Measurements from ENCODE around the gene RAB11FIP5.
"Not testable (repeated sequence)": the region's sequence is repeated elsewhere in the genome, so short reads cannot be mapped to it uniquely, and the experiment has no call there.

Gene RAB11FIP5

DNA sequence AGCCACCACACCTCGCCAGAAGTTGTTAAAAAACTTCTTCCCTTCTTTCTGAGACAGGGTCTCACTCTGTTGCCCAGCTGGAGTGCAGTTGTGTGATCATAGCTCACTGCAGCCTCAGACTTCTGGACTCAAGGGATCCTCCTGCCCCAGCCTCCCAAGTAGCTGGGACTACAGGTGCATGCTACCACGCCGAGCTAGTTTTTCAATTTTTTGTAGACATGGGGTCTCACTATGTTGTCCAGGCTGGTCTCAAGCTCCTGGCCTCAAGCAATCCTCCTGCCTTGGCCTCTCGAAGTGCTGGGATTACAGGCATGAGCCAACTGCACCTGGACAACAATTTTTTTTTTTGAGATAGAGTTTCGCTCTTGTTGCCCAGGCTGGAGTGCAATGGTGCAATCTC, 47.7 kb downstream of the RAB11FIP5 start:
- DNase-seq: not testable (repeated sequence)

DNA sequence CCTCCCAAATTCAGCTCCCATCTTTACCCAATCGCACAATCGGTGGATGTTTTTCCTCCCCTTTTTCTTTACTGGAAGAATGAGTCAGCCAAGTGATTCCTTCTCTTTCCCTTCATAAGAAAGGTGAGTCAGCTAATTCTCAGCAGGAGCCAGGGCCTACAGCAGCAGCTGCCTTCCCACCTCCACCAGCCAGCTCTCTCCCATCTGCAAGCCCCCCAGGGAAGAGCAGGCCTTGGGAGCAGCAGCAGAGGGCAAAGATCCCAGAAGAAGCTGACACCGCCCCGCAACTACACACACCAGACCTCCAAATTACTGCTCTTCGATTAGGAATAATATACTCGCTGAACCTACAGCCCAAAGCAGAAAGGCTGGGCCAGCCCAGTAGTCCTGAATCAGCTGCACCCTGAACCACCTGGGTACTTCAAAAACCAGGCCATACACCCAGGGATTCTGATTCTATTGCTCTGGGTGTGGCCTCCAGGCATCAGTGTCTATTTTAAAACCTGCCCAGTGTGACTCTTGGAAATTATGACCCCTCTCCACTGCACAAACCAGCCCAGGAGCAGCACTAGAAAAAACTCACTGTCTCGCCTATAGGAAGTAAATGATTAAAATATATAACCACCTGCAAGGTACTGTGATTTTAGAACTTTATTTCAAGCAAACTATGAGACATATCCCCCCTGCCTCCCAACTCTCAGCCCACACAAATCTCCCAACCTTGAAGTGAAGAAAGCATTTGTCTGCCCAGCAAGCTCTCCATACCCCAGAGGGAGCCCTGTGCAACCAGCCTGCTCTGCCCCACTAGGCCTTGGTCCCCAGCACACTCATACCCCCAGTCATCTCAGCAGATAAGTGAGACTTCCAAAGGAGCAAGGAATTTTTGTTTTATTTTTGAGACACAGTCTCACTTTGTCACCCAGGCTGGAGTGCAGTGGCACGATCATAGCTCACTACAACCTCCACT, 48.6 kb downstream of the RAB11FIP5 start:
- no peak for DNase-seq

DNA sequence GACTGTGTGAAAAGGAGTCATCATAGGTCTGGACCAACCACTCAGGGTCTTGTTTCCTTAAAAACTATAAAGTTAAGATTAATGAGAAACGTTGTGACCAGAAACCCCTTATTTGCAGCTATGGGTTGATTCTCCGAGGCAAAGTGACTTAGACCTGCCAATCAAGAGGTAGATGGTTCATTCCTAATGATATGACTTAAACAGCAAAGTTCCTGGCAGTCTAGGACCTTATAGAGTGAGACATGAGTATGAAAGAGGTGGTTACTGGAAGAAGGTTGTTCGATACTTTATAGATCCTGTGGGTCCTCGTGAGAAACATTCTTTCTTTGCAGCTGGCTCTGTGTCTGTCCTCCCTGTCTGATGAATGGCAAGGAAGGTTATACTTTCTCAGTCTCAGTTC, 49.3 kb downstream of the RAB11FIP5 start:
- no peak for DNase-seq

GRCh38 chr2:73059106-73059505, 53.6 kb downstream of the RAB11FIP5 start:
- DNase-seq: no peak

DNA sequence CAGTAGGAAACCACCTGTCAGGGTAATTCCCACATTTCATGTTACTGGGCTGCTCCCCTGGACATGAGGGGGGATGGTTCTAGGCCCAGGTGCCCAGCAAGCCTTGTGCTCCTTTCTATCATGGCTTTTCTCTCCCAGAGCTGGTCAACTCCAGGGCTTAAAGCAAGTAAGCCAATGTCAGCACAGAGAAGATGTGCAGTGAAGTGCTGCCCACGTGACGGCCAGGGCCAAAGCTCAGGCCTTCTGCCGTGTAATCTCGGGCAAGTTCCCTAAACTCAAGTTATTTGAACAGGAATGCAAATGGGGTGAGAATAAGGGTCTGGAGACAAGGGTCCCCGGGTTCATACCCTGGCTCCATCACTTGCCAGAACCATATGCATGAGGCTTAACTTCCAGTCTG, 57.8 kb downstream of the RAB11FIP5 start:
- no peak for DNase-seq

DNA sequence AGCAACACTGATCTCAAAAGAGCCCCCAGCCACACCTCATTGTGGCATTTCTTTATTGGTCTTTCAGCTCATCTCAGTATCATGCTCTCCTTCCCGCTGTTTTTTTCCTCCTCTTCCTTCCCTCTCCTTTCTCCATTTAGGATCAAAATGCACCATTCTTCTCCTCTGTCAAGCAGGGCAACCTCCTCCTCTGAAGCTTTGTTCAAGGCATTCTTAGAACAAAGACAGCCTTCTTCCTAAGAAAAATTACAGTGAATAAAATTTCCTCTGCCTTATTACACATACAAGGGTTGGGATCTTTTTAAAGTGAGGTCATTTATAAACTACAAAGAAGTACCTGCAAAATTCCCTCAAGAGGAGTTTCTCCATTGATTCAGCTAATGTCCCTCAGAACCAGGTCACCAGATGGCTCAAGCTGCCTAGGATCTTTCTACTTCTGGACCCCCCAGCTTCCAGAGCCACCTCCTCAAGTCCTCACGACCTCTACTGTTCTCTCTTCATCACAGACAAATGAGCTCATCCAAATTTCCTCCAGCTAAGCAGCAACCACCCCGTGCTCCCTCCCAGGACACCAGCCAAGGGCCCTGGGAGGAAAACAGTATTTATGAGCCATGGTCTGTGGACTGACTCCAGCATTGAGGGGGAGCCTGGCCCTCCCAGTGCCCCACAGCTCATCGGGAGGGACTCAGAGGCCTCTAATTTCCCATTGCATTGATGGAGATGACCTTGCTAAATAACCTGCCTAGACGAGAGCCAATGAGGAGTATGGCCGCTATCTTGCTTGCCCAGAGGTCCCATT, 59.2 kb downstream of the RAB11FIP5 start:
- DNase-seq: no peak

DNA sequence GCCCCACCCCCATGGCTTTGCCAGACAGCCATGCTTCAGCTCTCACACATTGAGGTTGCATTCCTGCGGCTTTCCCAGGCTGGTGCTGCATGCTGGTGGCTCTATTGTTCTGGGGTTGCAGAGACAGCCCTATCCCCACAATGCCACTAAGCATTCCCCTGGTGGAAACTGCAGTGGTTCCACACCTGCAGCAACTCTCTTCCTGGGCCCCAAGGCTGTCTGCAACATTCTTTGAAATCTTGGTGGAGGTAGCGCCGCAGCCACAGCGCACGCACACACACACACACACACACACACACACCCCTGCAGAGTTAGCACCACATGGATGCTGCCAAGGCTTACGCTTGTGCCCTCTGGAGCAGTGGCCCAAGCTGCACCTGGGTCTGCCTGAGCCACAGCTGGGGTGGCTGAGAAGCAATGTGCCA, 62.6 kb downstream of the RAB11FIP5 start:
- DNase-seq: no peak

DNA sequence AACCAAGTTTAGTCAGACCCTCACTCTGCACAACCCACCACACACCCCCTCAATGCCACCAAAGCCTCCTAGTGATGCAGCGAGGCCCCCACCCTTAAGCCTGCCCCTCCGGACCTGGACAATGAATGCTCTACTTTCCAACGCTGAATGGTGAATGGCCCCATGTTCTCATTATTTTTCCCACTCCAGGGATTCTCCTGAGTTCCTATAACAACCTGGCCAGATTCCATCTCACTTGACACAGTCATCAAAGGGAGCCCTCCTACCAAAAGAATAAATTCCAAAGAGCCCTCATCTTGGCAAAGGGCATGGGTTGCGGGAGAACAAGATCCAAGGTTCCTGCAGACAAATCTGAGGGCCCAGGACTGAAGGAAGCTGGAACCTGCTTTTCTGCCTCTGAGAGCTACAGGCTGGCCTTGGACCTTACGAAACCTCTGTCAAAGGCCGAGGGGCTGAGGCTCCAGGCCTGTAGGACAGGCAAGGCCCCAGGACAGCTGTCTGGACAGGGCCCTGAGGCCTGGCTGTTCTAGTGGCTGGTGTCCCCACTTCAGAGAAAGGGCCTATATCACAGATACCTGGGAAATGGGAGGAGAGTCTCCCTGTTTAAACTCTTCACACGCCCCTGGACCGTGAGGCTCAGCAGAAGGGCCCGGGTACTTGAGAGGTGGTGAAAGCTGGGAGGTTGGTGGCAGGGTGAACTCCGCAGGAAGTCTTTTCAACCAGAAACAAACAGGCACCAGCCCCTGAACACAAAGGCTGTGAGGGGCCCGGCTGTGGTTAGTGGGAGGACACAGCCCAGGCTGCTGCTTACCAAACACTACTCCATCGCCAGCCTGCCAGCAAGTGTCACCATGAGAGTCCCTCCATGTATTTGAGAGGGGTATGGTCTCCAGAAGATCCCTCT, 68.6 kb downstream of the RAB11FIP5 start:
- no peak for DNase-seq

GRCh38 chr2:73043276-73043675, 69.5 kb downstream of the RAB11FIP5 start:
- no peak for DNase-seq

- DNase-seq: no peak
Observed at GRCh38 chr2:73037947-73038585, 74.7 kb downstream of the RAB11FIP5 start.

- no peak for DNase-seq
Observed at GRCh38 chr2:73036766-73037165, 76.0 kb downstream of the RAB11FIP5 start.

- no peak for DNase-seq
Observed at GRCh38 chr2:73035899-73036711, 76.6 kb downstream of the RAB11FIP5 start.

DNA sequence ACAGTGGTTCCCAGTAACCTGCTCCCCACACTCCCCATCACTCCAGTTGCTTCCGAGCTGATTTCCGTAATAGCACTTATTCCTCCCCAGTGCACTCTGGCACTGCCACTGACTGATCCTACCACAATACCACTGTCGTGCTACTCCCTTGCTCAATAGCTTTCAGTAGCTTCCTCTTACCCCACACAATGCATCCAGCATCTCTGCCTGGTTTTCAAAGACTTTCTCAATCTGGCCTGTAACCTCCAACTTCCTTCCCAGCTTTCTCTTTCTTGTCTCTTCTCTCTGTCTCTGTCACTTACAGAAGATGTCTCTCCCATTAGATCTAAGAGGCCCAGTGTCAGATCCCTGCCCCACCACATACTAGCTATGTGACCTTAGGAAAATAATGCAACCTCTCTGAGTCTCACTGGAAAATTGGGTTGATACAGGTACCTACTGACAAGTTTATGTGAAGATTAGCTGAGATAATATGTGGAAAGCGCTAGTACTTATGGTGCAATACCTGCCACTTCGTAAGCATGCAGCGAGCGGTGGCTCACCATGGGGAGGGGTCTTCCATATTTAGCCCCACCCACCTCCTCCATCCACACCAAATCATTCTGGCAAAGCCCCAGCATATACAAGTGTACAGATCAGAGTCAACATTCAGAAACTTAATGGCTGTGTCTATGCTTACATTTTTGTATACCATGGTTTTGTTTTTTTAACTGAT, 77.9 kb downstream of the RAB11FIP5 start:
- no peak for DNase-seq

- DNase-seq: no peak
Observed at GRCh38 chr2:73033766-73034381, 78.9 kb downstream of the RAB11FIP5 start.

DNA sequence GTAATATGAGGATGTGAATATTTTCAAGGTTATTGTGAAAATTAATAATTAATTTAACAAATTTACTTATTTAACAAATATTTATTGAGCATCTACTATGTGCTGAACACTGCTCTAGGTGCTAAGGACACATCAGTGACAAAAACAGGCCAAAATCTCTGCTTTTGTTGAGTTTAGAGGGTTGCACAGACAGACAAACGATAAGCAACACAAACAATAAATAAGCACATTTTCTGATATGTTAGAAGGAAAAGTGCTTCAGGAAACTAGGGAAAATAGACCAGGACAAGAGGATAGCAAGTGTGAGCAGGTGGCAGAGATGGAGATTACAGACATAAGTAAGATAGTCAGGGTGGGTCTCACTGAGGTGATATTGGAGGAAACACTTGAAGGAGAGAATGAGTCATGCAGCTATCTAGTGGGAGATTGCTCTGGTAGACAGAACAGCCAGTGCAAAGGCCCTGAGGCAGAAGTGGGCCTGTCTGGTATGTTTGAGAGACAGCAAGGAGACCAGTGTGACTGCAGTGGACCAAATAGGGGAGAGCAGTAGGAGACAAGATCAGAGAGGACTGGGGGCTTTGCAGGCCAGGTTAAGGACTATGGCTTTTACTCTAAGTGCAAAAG, 79.5 kb downstream of the RAB11FIP5 start:
- DNase-seq: peak; percentile 15

DNA sequence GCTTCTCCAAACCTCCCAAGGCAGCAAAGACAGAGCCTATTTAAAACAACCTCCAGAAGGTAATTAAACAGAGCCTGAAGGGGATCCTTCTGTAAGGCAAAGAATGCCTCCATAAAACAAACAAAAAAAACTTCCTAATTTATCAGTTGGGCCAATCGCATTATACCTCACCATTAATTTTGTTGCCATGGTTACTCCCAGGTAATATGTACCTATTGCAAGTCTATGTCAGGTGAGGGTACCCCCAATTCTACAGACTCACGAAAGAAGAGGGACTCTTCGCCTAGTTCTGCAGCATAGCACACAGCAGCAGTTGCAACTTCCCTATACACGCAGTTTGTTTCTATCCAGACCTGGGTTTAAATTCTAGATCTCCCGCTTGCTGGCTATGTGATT, 80.0 kb downstream of the RAB11FIP5 start:
- DNase-seq: no peak

DNA sequence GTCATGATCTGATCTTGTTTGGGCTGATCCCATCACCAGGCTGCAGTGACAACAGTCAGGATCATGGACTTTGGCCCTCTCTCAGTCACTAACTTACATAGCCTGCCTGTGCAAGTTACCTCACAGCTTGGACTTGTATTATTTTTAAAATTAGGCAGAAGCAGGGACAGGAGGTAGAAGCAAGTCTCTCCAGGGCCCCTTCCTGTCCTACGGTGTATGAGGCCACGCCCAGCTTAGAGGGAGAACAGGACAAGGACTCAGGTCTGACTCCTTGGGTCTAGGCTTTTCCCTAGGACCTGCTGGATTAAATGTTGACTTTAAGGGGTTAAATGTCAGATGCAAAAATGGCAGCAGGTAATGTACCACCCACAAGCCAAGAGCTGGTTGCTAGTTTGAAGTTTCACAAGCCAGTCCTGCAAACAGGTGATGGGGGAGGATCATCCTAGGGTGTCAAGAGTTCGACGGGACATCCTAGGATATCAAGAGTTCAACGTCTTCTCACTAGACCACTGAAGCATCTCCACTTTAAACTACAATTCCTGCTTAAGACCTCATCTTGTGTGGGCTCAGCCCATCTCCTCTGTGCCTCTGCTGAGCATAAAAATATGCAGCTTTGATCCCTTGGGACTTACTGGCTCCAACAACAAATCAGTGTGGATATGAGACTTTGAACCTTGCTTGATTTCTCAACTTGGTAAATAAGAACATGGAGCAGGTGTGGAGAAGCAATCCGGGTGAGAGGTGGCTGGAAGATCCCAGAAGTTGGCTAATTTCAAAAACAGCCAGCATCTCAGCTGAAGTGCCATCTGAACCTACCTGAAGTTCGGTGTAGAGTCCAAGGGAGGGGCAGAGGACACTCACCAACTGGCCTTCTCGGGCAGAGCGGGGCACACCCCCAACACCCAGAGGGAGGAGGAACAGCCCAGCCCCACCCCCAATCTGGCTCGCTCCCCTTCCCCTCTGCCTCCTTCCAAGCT, 80.7 kb downstream of the RAB11FIP5 start:
- no peak for DNase-seq

DNA sequence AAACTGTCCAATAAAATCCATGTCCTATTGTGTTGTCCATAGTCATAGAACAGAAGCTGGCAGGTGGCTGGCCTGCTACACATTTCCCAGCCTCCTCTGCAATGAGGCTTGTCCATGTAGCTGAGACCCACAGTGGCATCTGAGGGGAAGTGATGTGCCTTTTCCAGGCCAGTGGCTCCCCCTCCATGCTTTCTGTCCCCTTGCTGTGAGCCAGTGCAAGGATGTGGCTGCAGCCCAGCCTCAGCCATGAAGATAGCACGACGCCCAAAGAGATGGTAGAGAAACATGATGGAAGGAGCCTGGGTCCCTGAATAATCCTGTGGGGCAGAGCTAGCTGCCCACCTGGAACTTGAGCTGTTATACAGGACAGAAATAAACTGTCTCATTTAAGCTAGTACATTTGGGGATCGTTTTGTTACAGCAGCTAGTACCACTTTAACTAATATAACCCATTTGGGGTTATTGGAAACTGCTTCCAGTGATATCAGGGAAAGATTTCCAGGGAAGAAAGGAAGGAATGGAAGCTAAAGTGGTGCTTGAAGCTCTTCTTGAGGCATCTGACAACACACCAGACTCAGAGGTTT, 81.6 kb downstream of the RAB11FIP5 start:
- no peak for DNase-seq
